Natural killer cell (primary cell): ENCODE results near the gene FGD4. TPM values are rescaled to one million over a fixed set of nuclear protein-coding genes. Genes with fewer than 3 reads are reported as not detected.
A peak's percentile ranks its signal among the peaks of the same experiment; 100 is the strongest.

ENCODE experiments used
- ATAC-seq, 3 donors: fragments of 150-1000 bp in 2 of 3; fragments of 200-7000 bp in 1 of 3; cut with Tn5 transposase; 1 replicate in 1 of 3; 2 replicates in 2 of 3; pipeline ENCODE4 v1.10.0; 2021; ENCODE audit warnings: mild to moderate bottlenecking in 2 of 3, moderate library complexity in 2 of 3
- DNase-seq, 2 donors: peaks; one replicate each; pipeline versions ENCODE4 v3.0.0 to v3.0.0-alpha.2; 2013 to 2021; ENCODE audit warnings: mixed read lengths in 1 of 2
- H3K27ac ChIP-seq: one replicate; pipeline ENCODE4 v1.5.1; 2013; ENCODE audit warnings: mild to moderate bottlenecking, low read length
- H3K27me3 ChIP-seq: one replicate; pipeline ENCODE4 v1.6.1; 2013; ENCODE audit warnings: low read length; ENCODE audit not compliant: control insufficient read depth, insufficient read depth
- H3K36me3 ChIP-seq: one replicate; pipeline ENCODE4 v1.6.1; 2013; ENCODE audit warnings: low read length; ENCODE audit not compliant: control insufficient read depth, insufficient read depth
- H3K4me1 ChIP-seq: one replicate; pipeline ENCODE4 v1.6.1; 2013; ENCODE audit warnings: low read length; ENCODE audit not compliant: control insufficient read depth, insufficient read depth
- H3K4me3 ChIP-seq: one replicate; pipeline ENCODE4 v1.5.1; 2013; ENCODE audit warnings: low read length
- H3K9me3 ChIP-seq: one replicate; pipeline ENCODE4 v1.6.1; 2013; ENCODE audit warnings: low read length; ENCODE audit not compliant: control insufficient read depth, insufficient read depth
- H3K27ac Mint-ChIP-seq, 2 donors: one replicate each; pipeline ENCODE4 v1.8.0; 2022; ENCODE audit warnings: mild to moderate bottlenecking in 2 of 2, mixed read lengths in 2 of 2, moderate library complexity in 1 of 2
- H3K27me3 Mint-ChIP-seq, 2 donors: one replicate each; pipeline ENCODE4 v1.8.0; 2022; ENCODE audit warnings: low read depth in 2 of 2, mixed read lengths in 2 of 2
- H3K36me3 Mint-ChIP-seq: one replicate; pipeline ENCODE4 v1.8.0; 2022; ENCODE audit warnings: mixed read lengths
- H3K4me1 Mint-ChIP-seq, 2 donors: one replicate each; pipeline ENCODE4 v1.8.0; 2022; ENCODE audit warnings: mixed read lengths in 2 of 2
- H3K4me3 Mint-ChIP-seq: one replicate; pipeline ENCODE4 v1.8.0; 2022; ENCODE audit warnings: mild to moderate bottlenecking, moderate library complexity, mixed read lengths
- H3K9me3 Mint-ChIP-seq, 2 donors: one replicate each; pipeline ENCODE4 v1.8.0; 2022; ENCODE audit warnings: mixed read lengths in 2 of 2
- WGBS: methylation state at CpG from one replicate; pipeline ENCODE4 v1.1.7; 2013; ENCODE audit warnings: missing lambda C conversion rate; ENCODE audit not compliant: insufficient coverage; 5-methylcytosine and 5-hydroxymethylcytosine counted together
- intact Hi-C: fragments of 100-400 bp; cut with micrococcal nuclease; formaldehyde crosslinking; loops from one replicate; pipeline ENCODE4 v1.14.2; 2022
- total RNA-seq, 4 donors: library from RNA; stranded (reverse); fragments of 120-200 nt in 1 of 4; gene quantifications; one replicate each; pipeline versions ENCODE4 v1.2.3 to v1.2.4, GENCODE V29; 2013 to 2022
- TF ChIP-seq, protein P1 (sequence below): fragments of 200-600 bp; IDR thresholded peaks from one replicate; pipeline ENCODE4 v1.8.0; 2022; ENCODE audit warnings: antibody characterized with exemption

FGD4 gene
- total RNA-seq, 3 donors from 2014 or later (not counting 1 experiment from before 2014, with no cell fraction given): 0.68 to 3.5 (median 2.1) TPM

DNA sequence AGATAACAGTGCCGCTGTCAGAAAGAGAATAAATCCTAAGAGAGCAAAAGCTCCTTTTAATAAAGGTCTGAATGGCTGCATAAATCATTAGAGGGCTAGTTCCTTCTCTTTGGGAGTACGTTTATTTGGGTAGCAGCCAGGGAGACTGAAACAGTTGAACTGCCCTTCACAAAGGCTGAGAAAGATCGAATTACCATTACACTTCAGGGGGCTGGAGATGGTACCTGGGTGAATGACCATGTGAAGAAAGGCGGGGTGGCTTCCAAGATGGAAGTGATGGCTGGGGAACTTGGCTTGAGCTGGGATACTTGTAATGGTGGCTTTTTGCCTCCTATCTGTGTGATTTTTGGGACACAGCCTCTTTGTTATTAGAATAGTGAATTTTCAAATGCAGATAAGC lies 1.7 kb upstream of the FGD4 start:
- H3K4me1 ChIP-seq: peaks cover 10% of the 10 kb centered on the region
- Mint-ChIP-seq H3K9me3 (no peaks in the 10 kb centered on the region), H3K4me3 (peak overlapping the region; percentile 54), H3K27ac (no peak overlapping the region), H3K36me3 (no peaks in the 10 kb centered on the region), H3K27me3 (peaks cover 10 to 21% of the 10 kb centered on the region in 2 donors), H3K4me1 (peaks cover 8 to 9% of the 10 kb centered on the region in 2 donors)
- intact Hi-C loops: no loop called here
- 45% methylated on average over 4 of the region's 4 CpGs for WGBS
- H3K27me3 ChIP-seq: peaks cover 9% of the 10 kb centered on the region
- H3K27ac ChIP-seq: no peak overlapping the region
- ATAC-seq: no peak
- no peak for DNase-seq
- no peaks in the 10 kb centered on the region for H3K9me3 ChIP-seq
- TF ChIP-seq, protein P1, sequence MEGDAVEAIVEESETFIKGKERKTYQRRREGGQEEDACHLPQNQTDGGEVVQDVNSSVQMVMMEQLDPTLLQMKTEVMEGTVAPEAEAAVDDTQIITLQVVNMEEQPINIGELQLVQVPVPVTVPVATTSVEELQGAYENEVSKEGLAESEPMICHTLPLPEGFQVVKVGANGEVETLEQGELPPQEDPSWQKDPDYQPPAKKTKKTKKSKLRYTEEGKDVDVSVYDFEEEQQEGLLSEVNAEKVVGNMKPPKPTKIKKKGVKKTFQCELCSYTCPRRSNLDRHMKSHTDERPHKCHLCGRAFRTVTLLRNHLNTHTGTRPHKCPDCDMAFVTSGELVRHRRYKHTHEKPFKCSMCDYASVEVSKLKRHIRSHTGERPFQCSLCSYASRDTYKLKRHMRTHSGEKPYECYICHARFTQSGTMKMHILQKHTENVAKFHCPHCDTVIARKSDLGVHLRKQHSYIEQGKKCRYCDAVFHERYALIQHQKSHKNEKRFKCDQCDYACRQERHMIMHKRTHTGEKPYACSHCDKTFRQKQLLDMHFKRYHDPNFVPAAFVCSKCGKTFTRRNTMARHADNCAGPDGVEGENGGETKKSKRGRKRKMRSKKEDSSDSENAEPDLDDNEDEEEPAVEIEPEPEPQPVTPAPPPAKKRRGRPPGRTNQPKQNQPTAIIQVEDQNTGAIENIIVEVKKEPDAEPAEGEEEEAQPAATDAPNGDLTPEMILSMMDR: no peak
- no peak overlapping the region for H3K4me3 ChIP-seq
- no peaks in the 10 kb centered on the region for H3K36me3 ChIP-seq

DNA sequence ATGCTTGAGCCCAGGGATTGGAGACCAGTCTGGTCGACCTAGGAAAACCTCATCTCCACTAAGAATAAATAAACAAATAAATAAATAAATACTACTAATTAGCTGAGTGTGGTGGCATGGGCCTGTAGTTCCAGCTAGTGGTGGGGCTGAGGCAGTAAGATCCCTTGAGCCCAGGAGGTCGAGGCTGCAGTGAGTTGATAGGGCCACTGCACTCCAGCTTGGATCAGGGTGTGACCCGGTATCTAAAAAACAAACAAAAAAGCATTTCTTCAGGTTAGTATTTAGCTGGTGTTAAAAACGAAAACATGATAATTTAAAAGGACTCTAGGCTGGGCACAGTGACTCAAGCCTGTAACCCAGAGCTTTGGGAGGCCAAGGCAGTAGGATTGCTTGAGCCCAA lies 1.2 kb upstream of the FGD4 start:
- Histone ChIP-seq H3K9me3 (no peaks in the 10 kb centered on the region), H3K4me3 (no peak overlapping the region), H3K27me3 (peaks cover 9% of the 10 kb centered on the region), H3K27ac (no peak overlapping the region), H3K36me3 (no peaks in the 10 kb centered on the region), H3K4me1 (peaks cover 10% of the 10 kb centered on the region)
- no peaks in the 10 kb centered on the region for H3K36me3 Mint-ChIP-seq
- 92% methylated on average over 3 of the region's 4 CpGs for WGBS
- peaks cover 8 to 9% of the 10 kb centered on the region in 2 donors for H3K4me1 Mint-ChIP-seq
- no peak for DNase-seq
- peak overlapping the region; percentile 52 for H3K4me3 Mint-ChIP-seq
- no peak for ATAC-seq
- H3K27me3 Mint-ChIP-seq: peaks cover 10 to 26% of the 10 kb centered on the region in 2 donors
- TF ChIP-seq, protein P1: no peak
- H3K27ac Mint-ChIP-seq: no peak overlapping the region
- intact Hi-C loops: no loop called here
- H3K9me3 Mint-ChIP-seq: no peaks in the 10 kb centered on the region

DNA sequence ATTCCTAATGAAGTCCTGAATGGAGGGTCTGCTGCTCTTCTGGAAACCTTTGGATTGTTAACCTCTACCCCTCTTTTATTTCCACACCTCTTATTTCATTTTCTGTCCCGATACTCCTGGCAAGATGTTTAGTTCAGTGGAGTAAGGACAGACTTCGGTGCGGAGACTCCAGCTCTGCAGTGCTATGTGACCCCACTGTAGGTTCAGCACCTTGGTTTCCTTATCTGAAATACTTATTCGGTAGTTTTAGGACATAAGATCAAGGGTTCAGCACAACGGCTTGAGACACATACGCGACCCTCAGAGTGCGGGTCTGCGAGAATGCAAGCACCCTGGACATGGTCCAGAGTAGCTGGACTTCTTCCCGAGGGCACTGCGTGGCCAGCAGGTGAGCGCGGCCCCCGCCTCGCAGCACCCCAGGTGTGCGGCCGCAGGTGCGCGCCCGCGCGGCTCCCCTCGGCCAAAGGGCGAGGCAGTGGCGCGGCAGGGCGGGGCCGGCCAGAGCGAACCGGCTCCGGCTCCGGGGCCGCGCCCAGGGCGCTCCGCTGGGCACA lies 465 bp upstream of the FGD4 start:
- H3K36me3 ChIP-seq: no peaks in the 10 kb centered on the region
- H3K4me3 ChIP-seq: peak overlapping the region; percentile 42
- Mint-ChIP-seq H3K27me3 (peaks cover 10 to 26% of the 10 kb centered on the region in 2 donors), H3K36me3 (no peaks in the 10 kb centered on the region), H3K4me3 (peak overlapping the region; percentile 52), H3K4me1 (peaks cover 8 to 9% of the 10 kb centered on the region in 2 donors), H3K9me3 (no peaks in the 10 kb centered on the region), H3K27ac (peak overlapping the region in 1 of 2 donors; percentile 54)
- intact Hi-C loops: no loop called here
- H3K27ac ChIP-seq: no peak overlapping the region
- peaks cover 9% of the 10 kb centered on the region for H3K27me3 ChIP-seq
- H3K4me1 ChIP-seq: peaks cover 10% of the 10 kb centered on the region
- no peaks in the 10 kb centered on the region for H3K9me3 ChIP-seq
- TF ChIP-seq, protein P1: no peak
- ATAC-seq (no peak), DNase-seq (peak in 1 of 2 donors; percentile 4)
- 6% methylated on average over 36 of the region's 36 CpGs for WGBS
